Bronchial smooth muscle cell (primary cell): ENCODE measurements around the gene CD82. TPM values are rescaled to one million over a fixed set of nuclear protein-coding genes. Genes with fewer than 3 reads are reported as not detected.

Experiments
- total RNA-seq: library from RNA; depleted of rRNA; stranded (reverse); fragments of >200 nt; gene quantifications from 2 replicates; pipeline ENCODE4 v1.2.1, GENCODE V29; 2014

The CD82 gene
- 28.1 and 75.1 TPM in 2 replicates for total RNA-seq

GRCh38 chr11:44565211-44565952, at the start of gene CD82:
CD82 (plus strand) TSS chr11:44565663; CDS start chr11:44594663, 29,000 bp downstream.

Other genes starting within 250 kb of the CD82 start
- not detected in 2 replicates for gene TSPAN18, start 161.3 kb downstream of the CD82 start, total RNA-seq